GM12878 (cell line): ENCODE data around the gene CCDC12. TPM values are rescaled to one million over a fixed set of nuclear protein-coding genes. Genes with fewer than 3 reads are reported as not detected.

Experiments used
- ATAC-seq: fragments of 200-7000 bp; cut with Tn5 transposase; 3 replicates; pipeline ENCODE4 v1.9.1; 2020; ENCODE audit warnings: mild to moderate bottlenecking, moderate library complexity
- BruUV-seq: library from RNA; stranded (reverse); fragments of 400-500 nt; replicated peaks from 2 replicates; lab custom pipeline; 2021; lab: Mats Ljungman, UMichigan
- CTCF ChIA-PET: fragments of 300-600 bp; sonication (Branson Sonifier 250); formaldehyde crosslinking; extraction: SDS; loops from one replicate; lab custom pipeline; 2021; ENCODE audit warnings: inconsistent platforms; lab: Yijun Ruan, JAX
- POLR2A ChIA-PET: fragments of 350-600 bp; formaldehyde crosslinking; extraction: SDS; loops from one replicate; lab custom pipeline; 2021; ENCODE audit warnings: inconsistent platforms; lab: Charles Lee
- RAD21 ChIA-PET: fragments of 300-600 bp; sonication (Branson Sonifier 250); formaldehyde crosslinking; loops from one replicate; lab custom pipeline; 2023; ENCODE audit warnings: antibody characterized with exemption; ENCODE audit not compliant: unreplicated experiment; lab: Charles Lee
- SMC1A ChIA-PET: fragments of 300-600 bp; sonication (Branson Sonifier 250); formaldehyde crosslinking; loops from one replicate; lab custom pipeline; 2023; ENCODE audit not compliant: unreplicated experiment, uncharacterized antibody; lab: Charles Lee
- DNase-seq: peaks from one replicate; pipeline ENCODE4 v3.0.0-alpha.2; 2011; ENCODE audit warnings: low read depth, low spot score
- FAIRE-seq: peaks from 3 replicates; lab custom pipeline; 2011; peaks lifted over from hg19 to GRCh38; lab: Jason Lieb, UNC
- H2AFZ ChIP-seq: 2 replicates; pipeline ENCODE4 v1.6.0; 2011; ENCODE audit warnings: low read depth, low read length, control low read depth; ENCODE audit not compliant: control insufficient read depth
- H3K27ac ChIP-seq: 2 replicates; pipeline ENCODE4 v1.5.1; 2011; ENCODE audit warnings: control low read depth; ENCODE audit not compliant: control insufficient read depth, insufficient read depth
- H3K27me3 ChIP-seq, 2 experiments: replicated peaks in 1 of 2; 2 replicates each; pipeline versions ENCODE4 v1.6.0 to v1.6.1; 2011; ENCODE audit warnings: low read length in 1 of 2; ENCODE audit not compliant: control insufficient read depth in 2 of 2, insufficient read depth in 2 of 2
- H3K36me3 ChIP-seq, 2 experiments: 2 replicates each; pipeline ENCODE4 v1.5.1; 2011; ENCODE audit warnings: low read length in 1 of 2; ENCODE audit not compliant: control insufficient read depth in 2 of 2, insufficient read depth in 2 of 2
- H3K4me1 ChIP-seq: 2 replicates; pipeline ENCODE4 v1.6.1; 2011; ENCODE audit warnings: mild to moderate bottlenecking, low read length, moderate library complexity, mixed read lengths; ENCODE audit not compliant: control insufficient read depth, insufficient read depth
- H3K4me2 ChIP-seq: 2 replicates; pipeline ENCODE4 v1.6.0; 2011; ENCODE audit warnings: control low read depth; ENCODE audit not compliant: control insufficient read depth, insufficient read depth
- H3K4me3 ChIP-seq: fragments of 200-600 bp; sonication (generic); 2 replicates; pipeline ENCODE4 v1.5.1; 2016
- H3K79me2 ChIP-seq: 2 replicates; pipeline ENCODE4 v1.6.0; 2011; ENCODE audit warnings: low read length; ENCODE audit not compliant: control insufficient read depth, insufficient read depth
- H3K9ac ChIP-seq: 2 replicates; pipeline ENCODE4 v1.8.0; 2011; ENCODE audit warnings: low read length, control low read depth, mixed read lengths; ENCODE audit not compliant: control insufficient read depth, insufficient read depth
- H3K9me3 ChIP-seq: replicated peaks from 3 replicates; pipeline ENCODE4 v1.5.1; 2011; ENCODE audit warnings: mild to moderate bottlenecking, low read length; ENCODE audit not compliant: control insufficient read depth, insufficient read depth
- H4K20me1 ChIP-seq: 2 replicates; pipeline ENCODE4 v1.6.0; 2011; ENCODE audit not compliant: control insufficient read depth, insufficient read depth
- BRCA1 ChIP-seq: IDR thresholded peaks from 2 replicates; pipeline ENCODE4 v1.6.1; 2011; ENCODE audit warnings: low read depth, low read length, improper control_type of control experiment
- CBX3 ChIP-seq: fragments of 200-600 bp; sonication (generic); IDR thresholded peaks from 2 replicates; pipeline ENCODE4 v1.6.1; 2016; ENCODE audit warnings: low read depth, borderline replicate concordance
- CREM ChIP-seq: IDR thresholded peaks from 2 replicates; pipeline ENCODE4 v1.6.1; 2014; ENCODE audit warnings: antibody characterized with exemption, low read depth
- JUNB ChIP-seq: IDR thresholded peaks from 2 replicates; pipeline ENCODE4 v1.6.1; 2016; ENCODE audit warnings: antibody characterized with exemption, mild to moderate bottlenecking
- KLF5 ChIP-seq: fragments of 450-650 bp; IDR thresholded peaks from 2 replicates; pipeline ENCODE4 v1.6.1; 2014; ENCODE audit warnings: mild to moderate bottlenecking; ENCODE audit not compliant: partially characterized antibody
- PAX5 ChIP-seq: IDR thresholded peaks from 2 replicates; pipeline ENCODE4 v1.6.1; 2011; ENCODE audit warnings: low read depth, low read length, borderline replicate concordance
- RAD51 ChIP-seq: fragments of 450-650 bp; IDR thresholded peaks from 2 replicates; pipeline ENCODE4 v1.6.1; 2016; ENCODE audit warnings: moderate library complexity, mild to moderate bottlenecking, inconsistent platforms
- RELA ChIP-seq: fragments of 450-650 bp; IDR thresholded peaks from 2 replicates; pipeline ENCODE4 v1.8.0; 2014; ENCODE audit warnings: borderline replicate concordance; ENCODE audit not compliant: partially characterized antibody
- RFX5 ChIP-seq: IDR thresholded peaks from 2 replicates; pipeline ENCODE4 v1.6.1; 2011; ENCODE audit warnings: low read depth, low read length, improper control_type of control experiment
- TARDBP ChIP-seq: IDR thresholded peaks from 2 replicates; pipeline ENCODE4 v1.6.1; 2016; ENCODE audit warnings: borderline replicate concordance
- TCF3 ChIP-seq: IDR thresholded peaks from 2 replicates; pipeline ENCODE4 v1.6.1; 2012; ENCODE audit warnings: low read depth, mild to moderate bottlenecking, low read length, borderline replicate concordance; ENCODE audit not compliant: insufficient read depth
- YBX1 ChIP-seq: fragments of 450-650 bp; IDR thresholded peaks from 2 replicates; pipeline ENCODE4 v1.6.1; 2016; ENCODE audit warnings: antibody characterized with exemption
- ZBED1 ChIP-seq: IDR thresholded peaks from 2 replicates; pipeline ENCODE4 v1.6.1; 2016; ENCODE audit warnings: borderline replicate concordance
- ZNF384 ChIP-seq: IDR thresholded peaks from 2 replicates; pipeline ENCODE4 v1.6.1; 2012; ENCODE audit warnings: low read depth, mild to moderate bottlenecking, low read length, improper control_type of control experiment, borderline replicate concordance
- WGBS: methylation state at CpG from one replicate; pipeline ENCODE4 v1.1.6; 2016; ENCODE audit warnings: low lambda C conversion rate; ENCODE audit not compliant: insufficient replicate concordance, insufficient coverage; ENCODE audit errors: missing lambda C conversion rate; 5-methylcytosine and 5-hydroxymethylcytosine counted together
- in situ Hi-C: fragments of 300-500 bp; cut with MboI; formaldehyde crosslinking; loops from 9 replicates; pipeline ENCODE4 v1.14.3; 2018; ENCODE audit warnings: mixed read lengths
- intact Hi-C: fragments of 100-400 bp; cut with micrococcal nuclease; formaldehyde crosslinking; loops from one replicate; pipeline ENCODE4 v1.14.2; 2022; ENCODE audit not compliant: unreplicated experiment
- polyA plus RNA-seq, 11 experiments: library from polyadenylated mRNA; depleted of rRNA in 4 of 11; unstranded in 6 of 11; stranded (reverse) in 5 of 11; fragments of >200 nt; fragmentation: Nextera tagmentation in 4 of 11; fragmentation: Illumina TruSeq in 1 of 11; extraction: Ambion mirVana in 4 of 11; extraction: Trizol in 1 of 11; gene quantifications; 1 replicate in 1 of 11; 2 replicates in 10 of 11; pipeline versions ENCODE4 v1.2.1 to v1.2.3, GENCODE V29; 2011 to 2016; ENCODE audit warnings: inconsistent platforms in 2 of 11, missing spikeins in 2 of 11, low read depth in 1 of 11
- total RNA-seq, 4 experiments: library from RNA; depleted of rRNA in 3 of 4; stranded (reverse); fragments of >200 nt in 3 of 4; fragmentation: Illumina TruSeq in 1 of 4; extraction: Trizol in 1 of 4; gene quantifications; 2 replicates each; pipeline versions ENCODE4 v1.2.1 to v1.2.3, GENCODE V29; 2013 to 2021
- TF ChIP-seq, protein P1 (sequence below): IDR thresholded peaks from 2 replicates; pipeline ENCODE4 v1.6.1; 2012; ENCODE audit warnings: improper control_type of control experiment, low read depth, low read length; ENCODE audit not compliant: insufficient replicate concordance
- TF ChIP-seq, protein P2 (sequence below): fragments of 450-650 bp; IDR thresholded peaks from 2 replicates; pipeline ENCODE4 v1.6.1; 2017; ENCODE audit warnings: mild to moderate bottlenecking, moderate library complexity

CCDC12 gene
- total and polyA plus RNA-seq, 10 of the 15 experiments (the other 5 are each of a cell fraction or from before 2014, with no cell fraction given), result 9.2 to 91.4 (median 61.3) TPM

DNA sequence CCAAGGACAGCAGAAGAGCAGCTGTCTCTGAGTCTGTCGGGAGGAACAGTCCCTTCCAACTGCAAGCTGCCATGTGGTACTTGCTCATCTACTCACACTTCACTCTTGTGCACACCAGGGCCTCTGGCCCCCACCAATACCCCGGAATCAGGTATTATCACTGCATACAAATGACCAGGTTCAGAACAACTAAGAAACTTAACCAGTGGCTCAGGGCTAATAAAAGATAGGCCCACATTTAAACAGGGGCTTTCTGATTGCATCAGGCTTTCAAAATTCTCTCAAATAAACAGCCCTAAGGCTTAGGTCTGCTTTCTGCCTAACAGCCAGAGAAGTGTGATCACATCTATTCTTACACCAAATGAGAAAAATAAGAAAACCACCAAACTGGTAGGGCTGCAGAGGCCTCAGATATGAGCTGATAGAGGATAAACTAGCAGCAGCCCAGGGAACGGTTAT, 20.7 kb downstream of the CCDC12 start:
- peak overlapping the region; percentile 70 for H3K4me2 ChIP-seq
- in situ Hi-C loops (no loop called here), intact Hi-C loops (no loop called here)
- H3K9me3 ChIP-seq, result no peaks in the 10 kb centered on the region
- POLR2A ChIA-PET, result interaction anchor here (0.6 to 5.1 kb wide), 8 partner anchors 9 to 190 kb away, joined by 3 to 25 read pairs (median 6); partner anchors contain the start of genes CCDC12 and NBEAL2
- H3K79me2 ChIP-seq, result peaks cover 94% of the 10 kb centered on the region
- peak overlapping the region; percentile 14; the same call in 1 of the 2 replicates for H3K9ac ChIP-seq
- peaks cover 4 to 8% of the 10 kb centered on the region in 2 experiments; a peak in 3 of 4 replicates for H3K36me3 ChIP-seq
- H3K27ac ChIP-seq, result peak overlapping the region; percentile 75
- RAD21 ChIA-PET, result interaction anchor here (0.7 to 7.0 kb wide), 10 partner anchors 8 to 32 kb away, joined by 3 to 48 read pairs (median 4); no protein-coding TSS in a partner anchor
- SMC1A ChIA-PET, result interaction anchor here (0.7 to 17.2 kb wide), 9 partner anchors 8 to 32 kb away, joined by 3 to 298 read pairs (median 6); partner anchors contain the start of gene NBEAL2
- peaks cover 76% of the 10 kb centered on the region for H3K4me1 ChIP-seq
- no peak overlapping the region for H2AFZ ChIP-seq
- FAIRE-seq (no peak), ATAC-seq (peak; percentile 51), DNase-seq (no peak)
- WGBS, result 0% methylated on average over 3 of the region's 3 CpGs
- CTCF ChIA-PET, result interaction anchor here (0.8 to 5.4 kb wide), 6 partner anchors 9 to 30 kb away, joined by 3 to 31 read pairs (median 4); no protein-coding TSS in a partner anchor
- H4K20me1 ChIP-seq, result peaks cover 2% of the 10 kb centered on the region; the same call in 1 of the 2 replicates
- no TSS peak for BruUV-seq
- H3K4me3 ChIP-seq, result no peak overlapping the region
- no peaks in the 10 kb centered on the region for H3K27me3 ChIP-seq
- TF ChIP-seq RELA (peak; percentile 21), CBX3 (no peak), JUNB (peak; percentile 19; the same call in 1 of the 2 replicates), RFX5 (no peak), TCF3 (no peak), RAD51 (no peak), PAX5 (no peak), CREM (no peak), ZNF384 (no peak), BRCA1 (no peak), YBX1 (no peak), KLF5 (no peak), ZBED1 (no peak), TARDBP (no peak)
- TF ChIP-seq, protein P1, sequence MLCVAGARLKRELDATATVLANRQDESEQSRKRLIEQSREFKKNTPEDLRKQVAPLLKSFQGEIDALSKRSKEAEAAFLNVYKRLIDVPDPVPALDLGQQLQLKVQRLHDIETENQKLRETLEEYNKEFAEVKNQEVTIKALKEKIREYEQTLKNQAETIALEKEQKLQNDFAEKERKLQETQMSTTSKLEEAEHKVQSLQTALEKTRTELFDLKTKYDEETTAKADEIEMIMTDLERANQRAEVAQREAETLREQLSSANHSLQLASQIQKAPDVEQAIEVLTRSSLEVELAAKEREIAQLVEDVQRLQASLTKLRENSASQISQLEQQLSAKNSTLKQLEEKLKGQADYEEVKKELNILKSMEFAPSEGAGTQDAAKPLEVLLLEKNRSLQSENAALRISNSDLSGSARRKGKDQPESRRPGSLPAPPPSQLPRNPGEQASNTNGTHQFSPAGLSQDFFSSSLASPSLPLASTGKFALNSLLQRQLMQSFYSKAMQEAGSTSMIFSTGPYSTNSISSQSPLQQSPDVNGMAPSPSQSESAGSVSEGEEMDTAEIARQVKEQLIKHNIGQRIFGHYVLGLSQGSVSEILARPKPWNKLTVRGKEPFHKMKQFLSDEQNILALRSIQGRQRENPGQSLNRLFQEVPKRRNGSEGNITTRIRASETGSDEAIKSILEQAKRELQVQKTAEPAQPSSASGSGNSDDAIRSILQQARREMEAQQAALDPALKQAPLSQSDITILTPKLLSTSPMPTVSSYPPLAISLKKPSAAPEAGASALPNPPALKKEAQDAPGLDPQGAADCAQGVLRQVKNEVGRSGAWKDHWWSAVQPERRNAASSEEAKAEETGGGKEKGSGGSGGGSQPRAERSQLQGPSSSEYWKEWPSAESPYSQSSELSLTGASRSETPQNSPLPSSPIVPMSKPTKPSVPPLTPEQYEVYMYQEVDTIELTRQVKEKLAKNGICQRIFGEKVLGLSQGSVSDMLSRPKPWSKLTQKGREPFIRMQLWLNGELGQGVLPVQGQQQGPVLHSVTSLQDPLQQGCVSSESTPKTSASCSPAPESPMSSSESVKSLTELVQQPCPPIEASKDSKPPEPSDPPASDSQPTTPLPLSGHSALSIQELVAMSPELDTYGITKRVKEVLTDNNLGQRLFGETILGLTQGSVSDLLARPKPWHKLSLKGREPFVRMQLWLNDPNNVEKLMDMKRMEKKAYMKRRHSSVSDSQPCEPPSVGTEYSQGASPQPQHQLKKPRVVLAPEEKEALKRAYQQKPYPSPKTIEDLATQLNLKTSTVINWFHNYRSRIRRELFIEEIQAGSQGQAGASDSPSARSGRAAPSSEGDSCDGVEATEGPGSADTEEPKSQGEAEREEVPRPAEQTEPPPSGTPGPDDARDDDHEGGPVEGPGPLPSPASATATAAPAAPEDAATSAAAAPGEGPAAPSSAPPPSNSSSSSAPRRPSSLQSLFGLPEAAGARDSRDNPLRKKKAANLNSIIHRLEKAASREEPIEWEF, result no peak
- TF ChIP-seq, protein P2, sequence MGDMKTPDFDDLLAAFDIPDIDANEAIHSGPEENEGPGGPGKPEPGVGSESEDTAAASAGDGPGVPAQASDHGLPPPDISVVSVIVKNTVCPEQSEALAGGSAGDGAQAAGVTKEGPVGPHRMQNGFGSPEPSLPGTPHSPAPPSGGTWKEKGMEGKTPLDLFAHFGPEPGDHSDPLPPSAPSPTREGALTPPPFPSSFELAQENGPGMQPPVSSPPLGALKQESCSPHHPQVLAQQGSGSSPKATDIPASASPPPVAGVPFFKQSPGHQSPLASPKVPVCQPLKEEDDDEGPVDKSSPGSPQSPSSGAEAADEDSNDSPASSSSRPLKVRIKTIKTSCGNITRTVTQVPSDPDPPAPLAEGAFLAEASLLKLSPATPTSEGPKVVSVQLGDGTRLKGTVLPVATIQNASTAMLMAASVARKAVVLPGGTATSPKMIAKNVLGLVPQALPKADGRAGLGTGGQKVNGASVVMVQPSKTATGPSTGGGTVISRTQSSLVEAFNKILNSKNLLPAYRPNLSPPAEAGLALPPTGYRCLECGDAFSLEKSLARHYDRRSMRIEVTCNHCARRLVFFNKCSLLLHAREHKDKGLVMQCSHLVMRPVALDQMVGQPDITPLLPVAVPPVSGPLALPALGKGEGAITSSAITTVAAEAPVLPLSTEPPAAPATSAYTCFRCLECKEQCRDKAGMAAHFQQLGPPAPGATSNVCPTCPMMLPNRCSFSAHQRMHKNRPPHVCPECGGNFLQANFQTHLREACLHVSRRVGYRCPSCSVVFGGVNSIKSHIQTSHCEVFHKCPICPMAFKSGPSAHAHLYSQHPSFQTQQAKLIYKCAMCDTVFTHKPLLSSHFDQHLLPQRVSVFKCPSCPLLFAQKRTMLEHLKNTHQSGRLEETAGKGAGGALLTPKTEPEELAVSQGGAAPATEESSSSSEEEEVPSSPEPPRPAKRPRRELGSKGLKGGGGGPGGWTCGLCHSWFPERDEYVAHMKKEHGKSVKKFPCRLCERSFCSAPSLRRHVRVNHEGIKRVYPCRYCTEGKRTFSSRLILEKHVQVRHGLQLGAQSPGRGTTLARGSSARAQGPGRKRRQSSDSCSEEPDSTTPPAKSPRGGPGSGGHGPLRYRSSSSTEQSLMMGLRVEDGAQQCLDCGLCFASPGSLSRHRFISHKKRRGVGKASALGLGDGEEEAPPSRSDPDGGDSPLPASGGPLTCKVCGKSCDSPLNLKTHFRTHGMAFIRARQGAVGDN, result peak; percentile 89
